GM23338 (cell line): ENCODE data around the gene TPO.

Experiments
- CTCF ChIP-seq, 2 experiments: fragments of 200-600 bp in 1 of 2; sonication (generic) in 1 of 2; conservative IDR thresholded peaks; 2 replicates each; pipeline versions ENCODE4 v1.5.1 to v1.6.1; 2016 to 2017; ENCODE audit warnings: antibody characterized with exemption in 2 of 2, low read depth in 2 of 2, mild to moderate bottlenecking in 2 of 2, moderate library complexity in 1 of 2
- EZH2 ChIP-seq: fragments of 200-600 bp; sonication (generic); IDR thresholded peaks from one replicate; pipeline ENCODE4 v1.8.0; 2017; ENCODE audit warnings: antibody characterized with exemption, mild to moderate bottlenecking, low read depth; ENCODE audit not compliant: unreplicated experiment
- POLR2AphosphoS5 ChIP-seq: IDR thresholded peaks from 2 replicates; pipeline ENCODE4 v1.6.1; 2016; ENCODE audit warnings: antibody characterized with exemption, low read depth

GRCh38 chr2:1370461-1370860 is 42.8 kb upstream of the TPO start:
- TF ChIP-seq POLR2AphosphoS5, result no peak
- no peak for TF ChIP-seq CTCF (conservative IDR thresholded peaks at IDR 0.05; ENCODE audit: low read depth in 2 of 2)
- TF ChIP-seq EZH2, result no peak
